ENCODE results near the gene TSPYL2.
A peak's percentile ranks its signal among the peaks of the same experiment; 100 is the strongest.

TSPYL2 gene

GRCh38 chrX:53116101-53116500 is 33.9 kb downstream of the TSPYL2 start:
- H3K9me3 ChIP-seq (ENCODE audit: low read length), result no peaks in the 10 kb centered on the region
- no peaks in the 10 kb centered on the region for H3K27me3 ChIP-seq (ENCODE audit: insufficient read depth, low read length)
- H3K36me3 ChIP-seq (ENCODE audit: insufficient read depth, low read length), result no peaks in the 10 kb centered on the region; the same call in 1 of the 2 replicates
- H4K20me1 ChIP-seq (ENCODE audit: insufficient read depth, low read length), result no peaks in the 10 kb centered on the region
- H3K9me2 ChIP-seq (ENCODE audit: low read depth, low read length), result no peaks in the 10 kb centered on the region
- no peak overlapping the region for H3K4me3 ChIP-seq (ENCODE audit: low read depth, low read length, poor library complexity, severe bottlenecking)
- no peaks in the 10 kb centered on the region for H3K4me1 ChIP-seq (ENCODE audit: insufficient read depth, low read length, severe bottlenecking)
- no peak overlapping the region for H3K4me2 ChIP-seq (ENCODE audit: low read length)
- TF ChIP-seq CTCF (IDR thresholded peaks at IDR 0.05; ENCODE audit: low read length), result no peak
- no peak for TF ChIP-seq EZH2 (IDR thresholded peaks at IDR 0.05; ENCODE audit: borderline replicate concordance, low read length)
- H3K9ac ChIP-seq (ENCODE audit: low read length), result no peak overlapping the region
- no peaks in the 10 kb centered on the region for H3K79me2 ChIP-seq (ENCODE audit: insufficient read depth, low read length)
- H3F3A ChIP-seq (ENCODE audit: insufficient read depth, low read length), result no peaks in the 10 kb centered on the region
- H3K27ac ChIP-seq (ENCODE audit: low read depth, low read length, poor library complexity, severe bottlenecking), result peak overlapping the region; percentile 17
- no peak overlapping the region for H2AFZ ChIP-seq (ENCODE audit: low read length)

GRCh38 chrX:53122013-53122412 is 39.8 kb downstream of the TSPYL2 start:
- Histone ChIP-seq H3K4me2 (ENCODE audit: low read length) (no peak overlapping the region), H3K27ac (ENCODE audit: low read depth, low read length, poor library complexity, severe bottlenecking) (no peak overlapping the region), H3K4me1 (ENCODE audit: insufficient read depth, low read length, severe bottlenecking) (no peaks in the 10 kb centered on the region), H2AFZ (ENCODE audit: low read length) (no peak overlapping the region), H3K9ac (ENCODE audit: low read length) (no peak overlapping the region), H3K9me3 (ENCODE audit: low read length) (no peaks in the 10 kb centered on the region), H3K4me3 (ENCODE audit: low read depth, low read length, poor library complexity, severe bottlenecking) (no peak overlapping the region), H3K36me3 (ENCODE audit: insufficient read depth, low read length) (peaks cover 9% of the 10 kb centered on the region; the same call in 1 of the 2 replicates), H4K20me1 (ENCODE audit: insufficient read depth, low read length) (no peaks in the 10 kb centered on the region), H3K27me3 (ENCODE audit: insufficient read depth, low read length) (no peaks in the 10 kb centered on the region), H3K79me2 (ENCODE audit: insufficient read depth, low read length) (no peaks in the 10 kb centered on the region), H3F3A (ENCODE audit: insufficient read depth, low read length) (no peaks in the 10 kb centered on the region), H3K9me2 (ENCODE audit: low read depth, low read length) (no peaks in the 10 kb centered on the region)
- TF ChIP-seq EZH2 (IDR thresholded peaks at IDR 0.05; ENCODE audit: borderline replicate concordance, low read length) (no peak), CTCF (IDR thresholded peaks at IDR 0.05; ENCODE audit: low read length) (no peak)

GRCh38 chrX:53125506-53125905 is 43.3 kb downstream of the TSPYL2 start:
- Histone ChIP-seq H4K20me1 (ENCODE audit: insufficient read depth, low read length) (no peaks in the 10 kb centered on the region), H3K79me2 (ENCODE audit: insufficient read depth, low read length) (no peaks in the 10 kb centered on the region)

More at GRCh38 chrX:53125506-53125905, 43.3 kb downstream of the TSPYL2 start:
- Histone ChIP-seq H3F3A (ENCODE audit: insufficient read depth, low read length) (no peaks in the 10 kb centered on the region), H3K9ac (ENCODE audit: low read length) (no peak overlapping the region), H3K4me2 (ENCODE audit: low read length) (no peak overlapping the region), H3K9me2 (ENCODE audit: low read depth, low read length) (no peaks in the 10 kb centered on the region), H3K4me1 (ENCODE audit: insufficient read depth, low read length, severe bottlenecking) (no peaks in the 10 kb centered on the region), H3K36me3 (ENCODE audit: insufficient read depth, low read length) (peaks cover 9% of the 10 kb centered on the region; the same call in 1 of the 2 replicates), H3K9me3 (ENCODE audit: low read length) (no peaks in the 10 kb centered on the region), H3K4me3 (ENCODE audit: low read depth, low read length, poor library complexity, severe bottlenecking) (no peak overlapping the region), H2AFZ (ENCODE audit: low read length) (no peak overlapping the region), H3K27me3 (ENCODE audit: insufficient read depth, low read length) (no peaks in the 10 kb centered on the region), H3K27ac (ENCODE audit: low read depth, low read length, poor library complexity, severe bottlenecking) (no peak overlapping the region)
- no peak for TF ChIP-seq EZH2 (IDR thresholded peaks at IDR 0.05; ENCODE audit: borderline replicate concordance, low read length)
- TF ChIP-seq CTCF (IDR thresholded peaks at IDR 0.05; ENCODE audit: low read length), result no peak
